ENCODE measurements around the gene CDH16.
"Not testable (repeated sequence)": the region's sequence is repeated elsewhere in the genome, so short reads cannot be mapped to it uniquely, and the experiment has no call there.

CDH16 gene

DNA sequence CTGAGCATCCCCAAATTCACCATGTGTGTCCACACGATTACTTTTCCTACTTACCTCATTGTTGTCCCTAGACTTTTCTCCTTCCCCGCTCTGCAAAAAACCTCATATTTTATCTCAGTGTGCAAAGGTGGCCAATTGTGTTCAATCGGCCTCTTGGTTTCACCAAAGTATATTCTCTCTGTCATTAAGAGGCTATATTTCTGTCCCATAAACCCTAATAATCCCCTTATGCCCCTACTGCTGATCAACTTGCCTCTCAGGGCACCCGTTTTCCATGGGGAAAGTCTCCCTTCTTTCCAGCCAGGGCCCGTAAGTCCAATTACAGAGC lies 28.3 kb upstream of the CDH16 start:
- in situ Hi-C loops (cut with MboI; ENCODE audit: low pct_unique_long_range_greater_than_20kb, low sequenced_read_pairs, unreplicated experiment) = no loop called here
- TF ChIP-seq, protein P1, sequence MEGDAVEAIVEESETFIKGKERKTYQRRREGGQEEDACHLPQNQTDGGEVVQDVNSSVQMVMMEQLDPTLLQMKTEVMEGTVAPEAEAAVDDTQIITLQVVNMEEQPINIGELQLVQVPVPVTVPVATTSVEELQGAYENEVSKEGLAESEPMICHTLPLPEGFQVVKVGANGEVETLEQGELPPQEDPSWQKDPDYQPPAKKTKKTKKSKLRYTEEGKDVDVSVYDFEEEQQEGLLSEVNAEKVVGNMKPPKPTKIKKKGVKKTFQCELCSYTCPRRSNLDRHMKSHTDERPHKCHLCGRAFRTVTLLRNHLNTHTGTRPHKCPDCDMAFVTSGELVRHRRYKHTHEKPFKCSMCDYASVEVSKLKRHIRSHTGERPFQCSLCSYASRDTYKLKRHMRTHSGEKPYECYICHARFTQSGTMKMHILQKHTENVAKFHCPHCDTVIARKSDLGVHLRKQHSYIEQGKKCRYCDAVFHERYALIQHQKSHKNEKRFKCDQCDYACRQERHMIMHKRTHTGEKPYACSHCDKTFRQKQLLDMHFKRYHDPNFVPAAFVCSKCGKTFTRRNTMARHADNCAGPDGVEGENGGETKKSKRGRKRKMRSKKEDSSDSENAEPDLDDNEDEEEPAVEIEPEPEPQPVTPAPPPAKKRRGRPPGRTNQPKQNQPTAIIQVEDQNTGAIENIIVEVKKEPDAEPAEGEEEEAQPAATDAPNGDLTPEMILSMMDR (IDR thresholded peaks at IDR 0.05; ENCODE audit: extremely low read depth, insufficient read depth, missing control alignments) = no peak
- no peak for DNase-seq (ENCODE audit: low spot score)

DNA sequence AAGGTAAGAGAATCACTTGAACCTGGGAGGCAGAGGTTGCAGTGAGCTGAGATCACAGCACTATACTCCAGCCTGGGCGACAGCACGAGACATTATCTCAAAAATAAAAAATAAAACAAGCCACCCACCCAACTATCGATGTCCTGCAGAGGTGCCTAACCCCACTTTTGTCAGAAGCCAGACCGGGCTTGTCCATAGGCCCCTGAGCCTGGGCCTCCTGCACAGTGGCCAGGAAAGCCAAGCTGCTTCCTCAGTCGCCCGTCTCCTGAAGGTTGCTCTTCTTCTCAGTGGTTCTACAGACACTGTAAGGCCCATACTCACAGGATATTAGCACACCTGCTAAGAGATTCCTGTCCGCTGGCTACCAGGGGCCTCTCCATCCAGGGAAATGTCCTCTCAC lies 27.9 kb upstream of the CDH16 start:
- no peak for DNase-seq (ENCODE audit: low spot score)
- in situ Hi-C loops (cut with MboI; ENCODE audit: low pct_unique_long_range_greater_than_20kb, low sequenced_read_pairs, unreplicated experiment) = no loop called here
- TF ChIP-seq, protein P1 (IDR thresholded peaks at IDR 0.05; ENCODE audit: extremely low read depth, insufficient read depth, missing control alignments) = no peak

- DNase-seq (ENCODE audit: low spot score) = no peak
- TF ChIP-seq, protein P1 (IDR thresholded peaks at IDR 0.05; ENCODE audit: extremely low read depth, insufficient read depth, missing control alignments) = no peak
- in situ Hi-C loops (cut with MboI; ENCODE audit: low pct_unique_long_range_greater_than_20kb, low sequenced_read_pairs, unreplicated experiment) = no loop called here
These were observed 27.3 kb upstream of the CDH16 start for GRCh38 chr16:66945939-66946338.

- in situ Hi-C loops (cut with MboI; ENCODE audit: low pct_unique_long_range_greater_than_20kb, low sequenced_read_pairs, unreplicated experiment) = not testable (repeated sequence)
These were observed 26.3 kb upstream of the CDH16 start for GRCh38 chr16:66944971-66945370.

GRCh38 chr16:66944054-66944441 lies 25.4 kb upstream of the CDH16 start:
- TF ChIP-seq, protein P1 (IDR thresholded peaks at IDR 0.05; ENCODE audit: extremely low read depth, insufficient read depth, missing control alignments) = no peak
- DNase-seq (ENCODE audit: low spot score) = no peak
- in situ Hi-C loops (cut with MboI; ENCODE audit: low pct_unique_long_range_greater_than_20kb, low sequenced_read_pairs, unreplicated experiment) = no loop called here

More at GRCh38 chr16:66944971-66945370, 26.3 kb upstream of the CDH16 start:
- not testable (repeated sequence) for DNase-seq (ENCODE audit: low spot score)

- TF ChIP-seq, protein P1 (IDR thresholded peaks at IDR 0.05; ENCODE audit: extremely low read depth, insufficient read depth, missing control alignments) = no peak
- no peak for DNase-seq (ENCODE audit: low spot score)
- in situ Hi-C loops (cut with MboI; ENCODE audit: low pct_unique_long_range_greater_than_20kb, low sequenced_read_pairs, unreplicated experiment) = no loop called here
These were observed 24.9 kb upstream of the CDH16 start for GRCh38 chr16:66943426-66944053.

- TF ChIP-seq, protein P1 (IDR thresholded peaks at IDR 0.05; ENCODE audit: extremely low read depth, insufficient read depth, missing control alignments) = no peak
- no peak for DNase-seq (ENCODE audit: low spot score)
- in situ Hi-C loops (cut with MboI; ENCODE audit: low pct_unique_long_range_greater_than_20kb, low sequenced_read_pairs, unreplicated experiment) = no loop called here
These were observed 24.3 kb upstream of the CDH16 start for GRCh38 chr16:66942981-66943380.

Data from GM13977 (cell line).